HUES48 (cell line): ENCODE results near the gene SCFD2.
"Not testable (repeated sequence)": the region's sequence is repeated elsewhere in the genome, so short reads cannot be mapped to it uniquely, and the experiment has no call there.

ENCODE experiments used
- H3K27ac ChIP-seq: one replicate; pipeline ENCODE4 v1.7.0; 2013; ENCODE audit warnings: low read depth, low read length, inconsistent platforms
- H3K27me3 ChIP-seq: 2 replicates; pipeline ENCODE4 v1.6.1; 2013; ENCODE audit warnings: mild to moderate bottlenecking, low read length; ENCODE audit not compliant: control insufficient read depth, insufficient read depth
- H3K36me3 ChIP-seq: 2 replicates; pipeline ENCODE4 v1.6.1; 2013; ENCODE audit warnings: low read length; ENCODE audit not compliant: control insufficient read depth, insufficient read depth
- H3K4me1 ChIP-seq: 2 replicates; pipeline ENCODE4 v1.6.1; 2013; ENCODE audit warnings: mild to moderate bottlenecking, low read length; ENCODE audit not compliant: control insufficient read depth, insufficient read depth
- H3K4me3 ChIP-seq: 2 replicates; pipeline ENCODE4 v1.5.1; 2013; ENCODE audit warnings: mild to moderate bottlenecking, low read depth, low read length
- H3K9ac ChIP-seq: 2 replicates; pipeline ENCODE4 v1.6.1; 2013; ENCODE audit warnings: mild to moderate bottlenecking, low read depth, low read length, moderate library complexity
- H3K9me3 ChIP-seq: 2 replicates; pipeline ENCODE4 v1.6.1; 2013; ENCODE audit warnings: low read length; ENCODE audit not compliant: control insufficient read depth, insufficient read depth

SCFD2 gene

DNA sequence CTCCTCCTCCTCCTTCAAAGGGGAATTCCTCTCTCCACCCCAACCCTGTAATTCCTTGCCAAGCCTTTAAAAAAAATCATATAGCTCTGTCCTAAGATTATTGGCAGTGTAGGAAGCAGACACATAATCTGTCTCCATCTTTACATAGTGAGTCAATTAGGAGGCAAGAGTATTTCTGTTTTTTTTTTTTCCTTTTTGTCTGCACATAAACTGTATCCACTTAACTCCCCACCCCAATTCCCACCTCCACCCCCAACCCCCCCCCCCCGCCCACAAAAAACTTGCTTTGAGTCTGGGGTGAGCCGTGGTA is 321.3 kb downstream of the SCFD2 start:
- no peaks in the 10 kb centered on the region for H3K36me3 ChIP-seq
- H3K9me3 ChIP-seq: no peaks in the 10 kb centered on the region
- H3K4me1 ChIP-seq: no peaks in the 10 kb centered on the region
- H3K9ac ChIP-seq: no peak overlapping the region
- H3K4me3 ChIP-seq: no peak overlapping the region
- H3K27me3 ChIP-seq: no peaks in the 10 kb centered on the region
- H3K27ac ChIP-seq: no peak overlapping the region

DNA sequence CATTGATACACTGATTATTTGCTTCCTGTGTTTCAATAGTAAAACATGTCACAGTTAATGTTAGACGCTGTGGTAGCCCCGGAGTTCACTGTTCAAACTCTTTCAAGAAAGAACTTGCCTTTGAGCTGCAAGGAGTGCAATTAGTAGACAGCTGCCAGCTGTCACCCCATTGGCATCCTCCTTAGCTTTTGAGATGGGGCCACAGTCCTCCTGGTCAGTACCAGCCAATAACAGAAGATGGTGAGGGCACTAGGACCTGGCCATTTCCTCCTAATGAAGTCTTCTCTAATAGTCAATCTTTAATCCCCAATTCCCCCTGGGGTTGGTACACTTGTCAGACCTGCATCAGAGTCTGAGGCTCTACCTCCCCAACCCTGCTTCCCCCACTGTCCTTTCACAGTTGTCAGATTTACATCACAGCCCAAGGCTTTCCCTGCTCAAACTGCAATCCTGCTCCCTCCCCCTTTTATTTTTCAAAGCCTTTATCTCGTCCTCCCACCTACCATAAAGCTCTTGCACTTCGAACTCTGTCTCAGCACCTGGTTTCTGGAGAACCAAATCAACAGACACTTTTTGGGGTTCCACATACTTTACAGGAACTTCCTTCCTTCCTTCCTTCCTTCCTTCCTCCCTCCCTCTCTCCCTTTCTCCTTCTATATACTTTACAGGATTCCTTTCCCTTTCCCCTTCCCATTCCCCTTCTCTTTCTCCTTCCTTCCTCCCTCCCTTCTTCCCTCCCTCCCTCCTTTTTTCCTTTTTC is 321.8 kb downstream of the SCFD2 start:
- Histone ChIP-seq H3K36me3 (no peaks in the 10 kb centered on the region), H3K9me3 (no peaks in the 10 kb centered on the region), H3K9ac (no peak overlapping the region), H3K27ac (no peak overlapping the region), H3K4me1 (no peaks in the 10 kb centered on the region), H3K4me3 (no peak overlapping the region), H3K27me3 (no peaks in the 10 kb centered on the region)

GRCh38 chr4:53043055-53043454 is 322.8 kb downstream of the SCFD2 start:
- no peak overlapping the region for H3K27ac ChIP-seq
- no peaks in the 10 kb centered on the region for H3K9me3 ChIP-seq
- no peak overlapping the region for H3K4me3 ChIP-seq
- H3K27me3 ChIP-seq: no peaks in the 10 kb centered on the region
- H3K36me3 ChIP-seq: no peaks in the 10 kb centered on the region
- no peaks in the 10 kb centered on the region for H3K4me1 ChIP-seq
- H3K9ac ChIP-seq: no peak overlapping the region

- no peaks in the 10 kb centered on the region for H3K4me1 ChIP-seq
- no peak overlapping the region for H3K27ac ChIP-seq
- no peaks in the 10 kb centered on the region for H3K9me3 ChIP-seq
- no peak overlapping the region for H3K9ac ChIP-seq
- H3K27me3 ChIP-seq: no peaks in the 10 kb centered on the region
- no peak overlapping the region for H3K4me3 ChIP-seq
- H3K36me3 ChIP-seq: no peaks in the 10 kb centered on the region
These were observed 325.0 kb downstream of the SCFD2 start for GRCh38 chr4:53040851-53041250.

DNA sequence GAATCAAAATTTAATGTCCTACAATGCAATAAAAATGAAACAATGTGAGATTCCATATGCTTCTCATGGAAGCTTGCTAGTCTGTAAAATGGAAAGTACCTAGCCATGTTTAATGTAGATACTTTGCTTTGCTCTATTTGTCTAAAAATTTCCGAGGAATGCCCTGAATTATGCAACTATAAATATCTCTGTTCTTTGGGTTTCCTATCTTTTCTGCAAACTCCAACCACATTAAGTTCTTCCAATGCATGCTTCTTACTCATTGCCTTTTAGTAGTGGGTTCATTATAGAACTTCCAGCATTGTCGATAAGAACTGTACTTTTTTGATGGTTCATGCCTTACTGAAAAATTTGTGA is 325.4 kb downstream of the SCFD2 start:
- Histone ChIP-seq H3K4me3 (no peak overlapping the region), H3K4me1 (no peaks in the 10 kb centered on the region), H3K9me3 (no peaks in the 10 kb centered on the region), H3K9ac (no peak overlapping the region), H3K27me3 (no peaks in the 10 kb centered on the region), H3K27ac (no peak overlapping the region), H3K36me3 (no peaks in the 10 kb centered on the region)

GRCh38 chr4:53039741-53040458 is 326.0 kb downstream of the SCFD2 start:
- H3K4me3 ChIP-seq: no peak overlapping the region
- no peak overlapping the region for H3K27ac ChIP-seq
- H3K36me3 ChIP-seq: no peaks in the 10 kb centered on the region
- H3K9me3 ChIP-seq: no peaks in the 10 kb centered on the region
- no peaks in the 10 kb centered on the region for H3K27me3 ChIP-seq
- H3K4me1 ChIP-seq: no peaks in the 10 kb centered on the region
- H3K9ac ChIP-seq: no peak overlapping the region

DNA sequence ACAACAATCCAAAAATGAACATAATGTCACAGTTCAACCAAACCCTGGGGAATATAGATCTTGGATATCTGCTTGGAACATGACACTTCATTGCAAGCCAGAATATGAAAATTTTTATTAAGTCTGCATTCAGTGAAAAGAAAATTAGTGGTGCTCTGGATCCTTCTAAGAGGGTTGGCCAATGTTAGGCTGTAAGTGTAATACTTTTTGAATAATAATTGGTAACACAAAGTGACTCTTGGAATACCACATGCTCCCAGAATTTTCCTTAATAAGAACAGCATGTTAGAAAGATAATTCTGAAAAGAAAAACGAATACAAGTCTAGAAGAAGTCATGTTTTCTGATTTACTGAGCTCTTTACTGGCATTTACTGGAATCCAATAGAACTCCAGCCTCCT is 328.0 kb downstream of the SCFD2 start:
- H3K27ac ChIP-seq: no peak overlapping the region
- H3K4me3 ChIP-seq: no peak overlapping the region
- H3K4me1 ChIP-seq: no peaks in the 10 kb centered on the region
- no peaks in the 10 kb centered on the region for H3K9me3 ChIP-seq
- no peak overlapping the region for H3K9ac ChIP-seq
- no peaks in the 10 kb centered on the region for H3K36me3 ChIP-seq
- no peaks in the 10 kb centered on the region for H3K27me3 ChIP-seq

DNA sequence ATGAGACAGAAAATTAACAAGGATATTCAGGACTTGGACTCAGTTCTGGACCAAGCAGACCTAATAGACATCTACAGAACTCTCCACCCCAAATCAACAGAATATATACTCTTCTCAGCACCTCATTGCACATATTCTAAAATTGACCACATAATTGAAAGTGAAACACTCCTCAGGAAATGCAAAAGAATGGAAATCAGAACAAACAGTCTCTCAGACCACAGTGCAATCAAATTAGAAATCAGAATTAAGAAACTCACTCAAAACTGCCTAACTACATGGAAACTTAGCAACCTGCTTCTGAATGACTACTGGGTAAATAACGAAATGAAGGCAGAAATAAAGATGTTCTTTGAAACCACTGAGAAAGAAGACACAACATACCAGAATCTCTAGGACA is 333.0 kb downstream of the SCFD2 start:
- H3K27ac ChIP-seq, H3K4me1 ChIP-seq, H3K4me3 ChIP-seq, H3K27me3 ChIP-seq, H3K9me3 ChIP-seq, H3K36me3 ChIP-seq, H3K9ac ChIP-seq: not testable (repeated sequence)

DNA sequence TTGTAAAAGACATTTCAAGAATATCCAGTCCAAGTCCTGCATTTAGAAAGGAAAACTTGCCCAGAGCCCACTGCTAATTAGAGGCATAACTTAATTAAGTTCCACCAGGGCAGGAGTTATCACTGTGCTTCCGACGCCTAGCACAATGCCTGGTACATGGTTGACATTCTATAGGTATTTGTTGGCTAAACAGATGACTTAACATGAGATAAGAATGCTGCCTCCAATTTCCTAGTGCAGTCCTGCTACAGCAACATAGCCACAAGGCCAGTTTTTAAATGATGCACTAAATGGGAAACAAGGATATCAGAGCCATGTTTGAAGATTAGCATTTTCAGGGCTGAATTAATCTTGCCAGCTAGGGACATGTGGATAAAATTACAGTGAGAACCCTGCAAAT is 339.6 kb downstream of the SCFD2 start:
- Histone ChIP-seq H3K9ac (no peak overlapping the region), H3K27me3 (no peaks in the 10 kb centered on the region), H3K4me1 (peaks cover 8% of the 10 kb centered on the region), H3K4me3 (no peak overlapping the region), H3K27ac (no peak overlapping the region), H3K36me3 (no peaks in the 10 kb centered on the region), H3K9me3 (no peaks in the 10 kb centered on the region)

DNA sequence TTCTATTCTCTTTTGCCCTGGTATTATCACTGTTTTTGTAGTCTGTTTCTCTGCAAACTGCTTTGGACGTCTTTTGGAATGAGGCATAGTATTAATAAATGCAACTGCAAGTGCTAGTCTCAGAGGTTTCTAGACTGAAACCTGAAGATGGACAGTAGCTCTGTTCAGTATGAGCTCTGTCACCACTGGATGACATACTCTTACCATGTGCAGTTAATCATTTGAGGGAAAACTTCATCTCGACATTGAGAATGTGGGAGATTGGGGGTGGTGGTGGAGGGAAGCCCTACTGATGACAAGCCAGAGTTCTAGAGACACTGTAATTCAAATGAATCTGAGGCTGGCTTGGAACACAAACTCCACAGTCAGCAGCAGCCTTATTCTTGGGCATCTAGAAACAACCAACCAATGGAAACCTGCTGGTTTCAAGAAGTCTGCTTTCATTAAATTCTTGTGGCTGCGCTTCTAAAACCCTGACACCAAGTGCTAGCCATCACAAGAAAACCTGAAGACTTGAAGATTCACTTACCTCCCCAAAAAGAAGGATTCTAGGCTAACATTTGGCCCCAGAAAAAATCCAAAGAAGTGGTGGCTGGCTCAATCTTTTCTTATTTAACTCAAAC is 342.1 kb downstream of the SCFD2 start:
- Histone ChIP-seq H3K9me3 (no peaks in the 10 kb centered on the region), H3K27me3 (no peaks in the 10 kb centered on the region), H3K27ac (no peak overlapping the region), H3K9ac (no peak overlapping the region), H3K4me1 (peaks cover 8% of the 10 kb centered on the region), H3K4me3 (no peak overlapping the region), H3K36me3 (no peaks in the 10 kb centered on the region)

- Histone ChIP-seq H3K27ac (no peak overlapping the region), H3K9ac (no peak overlapping the region), H3K4me3 (no peak overlapping the region), H3K9me3 (no peaks in the 10 kb centered on the region), H3K4me1 (peaks cover 8% of the 10 kb centered on the region), H3K36me3 (no peaks in the 10 kb centered on the region), H3K27me3 (no peaks in the 10 kb centered on the region)
These were observed 343.3 kb downstream of the SCFD2 start for GRCh38 chr4:53022513-53023100.
